ENCODE results near the gene PIK3R5.

DNA sequence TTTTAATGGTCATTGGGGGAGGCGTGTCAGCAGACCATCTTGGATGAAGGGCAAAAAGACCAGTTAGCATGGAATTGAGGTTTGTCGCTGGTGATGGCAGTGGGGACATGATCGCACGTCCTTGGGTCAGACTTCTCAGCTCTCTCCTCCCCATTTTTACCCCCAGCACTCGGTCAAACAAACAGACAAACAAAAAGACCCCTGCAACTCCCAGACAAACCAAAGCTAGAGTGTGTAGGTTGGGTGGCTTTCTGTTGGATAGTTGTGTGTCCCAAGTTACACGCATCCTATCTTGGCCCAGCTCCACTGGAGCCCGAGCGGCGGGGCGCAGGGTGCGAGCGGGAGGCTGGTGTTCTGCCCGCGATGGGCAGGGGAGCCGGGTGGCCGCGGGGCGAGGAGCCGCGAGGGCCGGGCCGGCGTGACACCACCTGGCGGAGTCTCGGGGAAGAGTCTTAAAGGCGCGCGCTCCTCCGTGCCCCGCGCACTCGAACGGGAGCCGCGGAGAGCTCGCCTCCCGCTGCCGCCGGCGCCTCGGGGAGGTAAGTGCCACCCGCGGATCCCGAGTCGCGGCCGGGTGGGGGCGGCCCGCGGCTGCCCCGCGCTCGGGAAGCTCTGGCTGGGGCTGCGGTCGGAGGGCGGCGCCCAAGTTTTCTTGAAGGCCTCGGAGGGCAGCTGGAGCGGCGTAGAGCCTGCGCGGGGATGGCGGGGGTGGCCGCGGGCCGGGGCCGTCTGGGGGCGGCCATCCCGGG is 37.3 kb upstream of the PIK3R5 start:
- peak; percentile 72 for TF ChIP-seq EZH2 (IDR thresholded peaks at IDR 0.05; ENCODE audit: low read length, missing control alignments)
- TF ChIP-seq, protein P1, sequence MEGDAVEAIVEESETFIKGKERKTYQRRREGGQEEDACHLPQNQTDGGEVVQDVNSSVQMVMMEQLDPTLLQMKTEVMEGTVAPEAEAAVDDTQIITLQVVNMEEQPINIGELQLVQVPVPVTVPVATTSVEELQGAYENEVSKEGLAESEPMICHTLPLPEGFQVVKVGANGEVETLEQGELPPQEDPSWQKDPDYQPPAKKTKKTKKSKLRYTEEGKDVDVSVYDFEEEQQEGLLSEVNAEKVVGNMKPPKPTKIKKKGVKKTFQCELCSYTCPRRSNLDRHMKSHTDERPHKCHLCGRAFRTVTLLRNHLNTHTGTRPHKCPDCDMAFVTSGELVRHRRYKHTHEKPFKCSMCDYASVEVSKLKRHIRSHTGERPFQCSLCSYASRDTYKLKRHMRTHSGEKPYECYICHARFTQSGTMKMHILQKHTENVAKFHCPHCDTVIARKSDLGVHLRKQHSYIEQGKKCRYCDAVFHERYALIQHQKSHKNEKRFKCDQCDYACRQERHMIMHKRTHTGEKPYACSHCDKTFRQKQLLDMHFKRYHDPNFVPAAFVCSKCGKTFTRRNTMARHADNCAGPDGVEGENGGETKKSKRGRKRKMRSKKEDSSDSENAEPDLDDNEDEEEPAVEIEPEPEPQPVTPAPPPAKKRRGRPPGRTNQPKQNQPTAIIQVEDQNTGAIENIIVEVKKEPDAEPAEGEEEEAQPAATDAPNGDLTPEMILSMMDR (conservative IDR thresholded peaks at IDR 0.05 in 1 of 2, IDR thresholded peaks at IDR 0.05 in 1 of 2; ENCODE audit: low read depth in 1 of 2, low read length in 2 of 2), result peak in 1 of 2 donors; percentile 10

All from fibroblast of lung (primary cell).